ENCODE data around the gene BIRC5.
"Not testable (repeated sequence)": the region's sequence is repeated elsewhere in the genome, so short reads cannot be mapped to it uniquely, and the experiment has no call there.

The BIRC5 gene

GRCh38 chr17:78224231-78225087, 10.4 kb downstream of the BIRC5 start:
- no peak overlapping the region for H3K4me3 ChIP-seq (ENCODE audit: low read depth, low read length)

- no peak overlapping the region for H3K4me3 ChIP-seq (ENCODE audit: low read depth, low read length)
Measured at GRCh38 chr17:78225088-78225865, 11.2 kb downstream of the BIRC5 start.

- H3K4me3 ChIP-seq (ENCODE audit: low read depth, low read length): no peak overlapping the region
Measured at GRCh38 chr17:78226055-78226758, 12.2 kb downstream of the BIRC5 start.

GRCh38 chr17:78226759-78227454, 12.9 kb downstream of the BIRC5 start:
- H3K4me3 ChIP-seq (ENCODE audit: low read depth, low read length): no peak overlapping the region

- no peak overlapping the region for H3K4me3 ChIP-seq (ENCODE audit: low read depth, low read length)
Measured at GRCh38 chr17:78227455-78227916, 13.4 kb downstream of the BIRC5 start.

- H3K4me3 ChIP-seq (ENCODE audit: low read depth, low read length): no peak overlapping the region
Measured at GRCh38 chr17:78228176-78228575, 14.1 kb downstream of the BIRC5 start.

- no peak overlapping the region for H3K4me3 ChIP-seq (ENCODE audit: low read depth, low read length)
Measured at GRCh38 chr17:78230252-78230962, 16.4 kb downstream of the BIRC5 start.

- peak within 1 kb of the TSS; percentile 39 for H3K4me3 ChIP-seq (ENCODE audit: low read depth, low read length)
Measured at GRCh38 chr17:78230996-78231935, 17.2 kb downstream of the BIRC5 start, which contains the start of gene TMEM235. Gene TMEM235, plus strand, starts transcription at chr17:78231631. Its CDS starts 393 bp downstream, at chr17:78232024.

- H3K4me3 ChIP-seq (ENCODE audit: low read depth, low read length): peak overlapping the region; percentile 39
Measured at GRCh38 chr17:78231991-78232858, 18.2 kb downstream of the BIRC5 start.

GRCh38 chr17:78232859-78233173, 18.8 kb downstream of the BIRC5 start:
- H3K4me3 ChIP-seq (ENCODE audit: low read depth, low read length): no peak overlapping the region

- H3K4me3 ChIP-seq (ENCODE audit: low read depth, low read length): no peak overlapping the region
Measured at GRCh38 chr17:78233678-78234077, 19.6 kb downstream of the BIRC5 start.

- H3K4me3 ChIP-seq (ENCODE audit: low read depth, low read length): no peak overlapping the region
Measured at GRCh38 chr17:78234261-78234865, 20.3 kb downstream of the BIRC5 start.

GRCh38 chr17:78235022-78235421, 21.0 kb downstream of the BIRC5 start:
- H3K4me3 ChIP-seq (ENCODE audit: low read depth, low read length): not testable (repeated sequence)

GRCh38 chr17:78235885-78236284, 21.8 kb downstream of the BIRC5 start:
- no peak overlapping the region for H3K4me3 ChIP-seq (ENCODE audit: low read depth, low read length)

GRCh38 chr17:78236362-78237127, 22.5 kb downstream of the BIRC5 start:
- H3K4me3 ChIP-seq (ENCODE audit: low read depth, low read length): no peak overlapping the region

- no peak overlapping the region for H3K4me3 ChIP-seq (ENCODE audit: low read depth, low read length)
Measured at GRCh38 chr17:78237401-78238012, 23.5 kb downstream of the BIRC5 start.
